Measurements from ENCODE around the gene CSAD. TPM values are rescaled to one million over a fixed set of nuclear protein-coding genes. Genes with fewer than 3 reads are reported as not detected.

CSAD gene
- total and polyA plus RNA-seq, 2 of the 13 experiments (the other 11 are each of a cell fraction or from before 2014, with no cell fraction given): 7.2 to 23.5 TPM

GRCh38 chr12:53170215-53170614 is 10.5 kb downstream of the CSAD start:
- H3K9ac ChIP-seq (ENCODE audit: insufficient read depth, low read depth, low read length): no peak overlapping the region
- TF ChIP-seq BRD4 (CRISPR knock-in tag; IDR thresholded peaks at IDR 0.05) (no peak), ZNF430 (CRISPR knock-in tag; IDR thresholded peaks at IDR 0.05) (no peak), ZNF891 (CRISPR knock-in tag; IDR thresholded peaks at IDR 0.05) (no peak), IRX3 (CRISPR knock-in tag; IDR thresholded peaks at IDR 0.05; ENCODE audit: borderline replicate concordance, low read depth) (no peak), PAX8 (CRISPR knock-in tag; IDR thresholded peaks at IDR 0.05; ENCODE audit: borderline replicate concordance) (no peak), ZNF253 (CRISPR knock-in tag; IDR thresholded peaks at IDR 0.05; ENCODE audit: borderline replicate concordance) (no peak), TFE3 (CRISPR knock-in tag; IDR thresholded peaks at IDR 0.05) (no peak), MIXL1 (CRISPR knock-in tag; IDR thresholded peaks at IDR 0.05) (no peak), KIAA2018 (CRISPR knock-in tag; IDR thresholded peaks at IDR 0.05; ENCODE audit: borderline replicate concordance) (no peak), ZNF7 (CRISPR knock-in tag; IDR thresholded peaks at IDR 0.05) (no peak), MAFF (IDR thresholded peaks at IDR 0.05; ENCODE audit: low read depth, low read length) (no peak), PRDM15 (CRISPR knock-in tag; IDR thresholded peaks at IDR 0.05) (no peak), ZNF878 (CRISPR knock-in tag; IDR thresholded peaks at IDR 0.05) (no peak)
- FAIRE-seq (no peak), ATAC-seq (no peak), DNase-seq (ENCODE audit: low spot score) (no peak)
- in situ Hi-C loops (cut with HindIII; ENCODE audit: extremely low pct_ligation_motif_present, low pct_unique_long_range_greater_than_20kb) (no loop called here), intact Hi-C loops (cut with micrococcal nuclease; ENCODE audit: unreplicated experiment) (no loop called here)
- H3K4me1 ChIP-seq (ENCODE audit: insufficient read depth, low read length): peaks cover 32% of the 10 kb centered on the region
- H3K4me3 ChIP-seq (replicated peaks in 1 of 3; ENCODE audit: insufficient read depth in 1 of 3, low read depth in 2 of 3, low read length in 3 of 3): no peak overlapping the region
- H3K27ac ChIP-seq (ENCODE audit: extremely low read length, insufficient read depth, low read length): no peak overlapping the region
- H3K79me2 ChIP-seq (ENCODE audit: insufficient read depth, low read length): no peaks in the 10 kb centered on the region
- no TSS peak for BruUV-seq (replicated peaks)
- ChIA-PET CTCF (ENCODE audit: low intra/inter-chr PET ratio, low total read pairs) (no interaction called here), POLR2A (interaction anchor here (2.6 kb wide), 1 partner anchor 10 kb away, joined by 15 read pairs; the partner anchor contains the start of genes CSAD and ZNF740)
- 93% methylated on average over 8 of the region's 8 CpGs for WGBS (ENCODE audit: low lambda C conversion rate)
- no peaks in the 10 kb centered on the region for H3K9me3 ChIP-seq (ENCODE audit: low read length)
- no peaks in the 10 kb centered on the region for H3K27me3 ChIP-seq (ENCODE audit: control insufficient read depth in 1 of 2, insufficient read depth in 2 of 2, low read length in 2 of 2)
- no peak overlapping the region for H3K4me2 ChIP-seq (ENCODE audit: low read depth, low read length)
- H2AFZ ChIP-seq (ENCODE audit: low read length): no peak overlapping the region
- no peaks in the 10 kb centered on the region for H4K20me1 ChIP-seq (ENCODE audit: insufficient read depth, low read length)
- no peaks in the 10 kb centered on the region for H3K36me3 ChIP-seq (replicated peaks in 1 of 2; ENCODE audit: control insufficient read depth in 1 of 2, insufficient read depth in 2 of 2, low read length in 2 of 2)

All from HepG2 (cell line).